Osteoblast (primary cell): ENCODE measurements around the gene TBL2. TPM values are rescaled to one million over a fixed set of nuclear protein-coding genes. Genes with fewer than 3 reads are reported as not detected.
A peak's percentile ranks its signal among the peaks of the same experiment; 100 is the strongest.

Source experiments
- DNase-seq: peaks from one replicate; pipeline ENCODE4 v3.0.0; 2011; ENCODE audit warnings: low spot score, mixed read lengths; ENCODE audit not compliant: insufficient read length; ENCODE audit errors: missing footprints
- H2AFZ ChIP-seq: 2 replicates; pipeline ENCODE4 v1.6.0; 2011; ENCODE audit warnings: mild to moderate bottlenecking, low read length
- H3K27ac ChIP-seq: 2 replicates; pipeline ENCODE4 v1.5.1; 2011; ENCODE audit warnings: mild to moderate bottlenecking, low read depth, low read length, moderate library complexity
- H3K27me3 ChIP-seq: 2 replicates; pipeline ENCODE4 v1.6.0; 2012; ENCODE audit warnings: mild to moderate bottlenecking, control low read depth, inconsistent platforms, low read length, moderate library complexity; ENCODE audit not compliant: insufficient read depth
- H3K36me3 ChIP-seq: 2 replicates; pipeline ENCODE4 v1.5.1; 2011; ENCODE audit warnings: mild to moderate bottlenecking, low read length, control low read depth, moderate library complexity; ENCODE audit not compliant: insufficient read depth
- H3K4me1 ChIP-seq: 2 replicates; pipeline ENCODE4 v1.5.1; 2011; ENCODE audit warnings: mild to moderate bottlenecking, low read length, control low read depth, moderate library complexity; ENCODE audit not compliant: insufficient read depth
- H3K4me2 ChIP-seq: 2 replicates; pipeline ENCODE4 v1.6.0; 2011; ENCODE audit warnings: mild to moderate bottlenecking, low read length; ENCODE audit not compliant: insufficient read depth
- H3K4me3 ChIP-seq: fragments of 200-600 bp; sonication (generic); 3 replicates; pipeline ENCODE4 v1.5.1; 2012; ENCODE audit warnings: mild to moderate bottlenecking, low read length, inconsistent platforms; ENCODE audit not compliant: insufficient read depth
- H3K79me2 ChIP-seq: 2 replicates; pipeline ENCODE4 v1.6.0; 2012; ENCODE audit warnings: mild to moderate bottlenecking, low read length, control low read depth, inconsistent platforms; ENCODE audit not compliant: insufficient read depth
- H3K9me3 ChIP-seq: 2 replicates; pipeline ENCODE4 v1.5.1; 2011; ENCODE audit warnings: low read depth, low read length, control low read depth
- H4K20me1 ChIP-seq: 2 replicates; pipeline ENCODE4 v1.6.0; 2012; ENCODE audit warnings: mild to moderate bottlenecking, low read length, control low read depth; ENCODE audit not compliant: insufficient read depth
- total RNA-seq: library from RNA; depleted of rRNA; stranded (reverse); fragments of >200 nt; gene quantifications from 2 replicates; pipeline ENCODE4 v1.2.3, GENCODE V29; 2012
- TF ChIP-seq, protein P1 (sequence below): IDR thresholded peaks from 2 replicates; pipeline ENCODE4 v1.5.1; 2011; ENCODE audit warnings: mild to moderate bottlenecking, low read depth, low read length, moderate library complexity; ENCODE audit errors: extremely low read depth

Gene TBL2
- total RNA-seq, 1 donor: 56.1 TPM

- H3K4me3 ChIP-seq: peak within 1 kb of the TSS; percentile 94
- H2AFZ ChIP-seq: peak within 1 kb of the TSS; percentile 96
- H4K20me1 ChIP-seq: peaks cover 26% of the 10 kb centered on the region
- peaks cover 8% of the 10 kb centered on the region for H3K36me3 ChIP-seq
- TF ChIP-seq, protein P1, sequence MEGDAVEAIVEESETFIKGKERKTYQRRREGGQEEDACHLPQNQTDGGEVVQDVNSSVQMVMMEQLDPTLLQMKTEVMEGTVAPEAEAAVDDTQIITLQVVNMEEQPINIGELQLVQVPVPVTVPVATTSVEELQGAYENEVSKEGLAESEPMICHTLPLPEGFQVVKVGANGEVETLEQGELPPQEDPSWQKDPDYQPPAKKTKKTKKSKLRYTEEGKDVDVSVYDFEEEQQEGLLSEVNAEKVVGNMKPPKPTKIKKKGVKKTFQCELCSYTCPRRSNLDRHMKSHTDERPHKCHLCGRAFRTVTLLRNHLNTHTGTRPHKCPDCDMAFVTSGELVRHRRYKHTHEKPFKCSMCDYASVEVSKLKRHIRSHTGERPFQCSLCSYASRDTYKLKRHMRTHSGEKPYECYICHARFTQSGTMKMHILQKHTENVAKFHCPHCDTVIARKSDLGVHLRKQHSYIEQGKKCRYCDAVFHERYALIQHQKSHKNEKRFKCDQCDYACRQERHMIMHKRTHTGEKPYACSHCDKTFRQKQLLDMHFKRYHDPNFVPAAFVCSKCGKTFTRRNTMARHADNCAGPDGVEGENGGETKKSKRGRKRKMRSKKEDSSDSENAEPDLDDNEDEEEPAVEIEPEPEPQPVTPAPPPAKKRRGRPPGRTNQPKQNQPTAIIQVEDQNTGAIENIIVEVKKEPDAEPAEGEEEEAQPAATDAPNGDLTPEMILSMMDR: no peak
- no peaks in the 10 kb centered on the region for H3K9me3 ChIP-seq
- H3K4me1 ChIP-seq: peaks cover 22% of the 10 kb centered on the region
- peak within 1 kb of the TSS; percentile 80 for H3K27ac ChIP-seq
- DNase-seq: peak; percentile 100
- no peaks in the 10 kb centered on the region for H3K27me3 ChIP-seq
- H3K4me2 ChIP-seq: peak within 1 kb of the TSS; percentile 90
- peaks cover 42% of the 10 kb centered on the region for H3K79me2 ChIP-seq
Observed at GRCh38 chr7:73522105-73522872, 56.1 kb downstream of the TBL2 start, which contains the start of gene BAZ1B. Gene BAZ1B (minus strand): TSS chr7:73522293. CDS start chr7:73521933, 360 bp downstream.

- Histone ChIP-seq H3K79me2 (peaks cover 48% of the 10 kb centered on the region), H3K4me2 (peak overlapping the region; percentile 90), H3K27ac (peak overlapping the region; percentile 48), H4K20me1 (peaks cover 28% of the 10 kb centered on the region), H3K4me3 (peak overlapping the region; percentile 94), H2AFZ (peak overlapping the region; percentile 47), H3K4me1 (peaks cover 22% of the 10 kb centered on the region), H3K36me3 (peaks cover 12% of the 10 kb centered on the region), H3K9me3 (no peaks in the 10 kb centered on the region), H3K27me3 (no peaks in the 10 kb centered on the region)
- peak; percentile 92 for DNase-seq
- TF ChIP-seq, protein P1: no peak
Observed at GRCh38 chr7:73521636-73522104, 56.7 kb downstream of the TBL2 start.

GRCh38 chr7:73520673-73521635 lies 57.4 kb downstream of the TBL2 start:
- peak; percentile 87 for DNase-seq
- Histone ChIP-seq H3K36me3 (peaks cover 15% of the 10 kb centered on the region), H3K9me3 (no peaks in the 10 kb centered on the region), H3K27me3 (no peaks in the 10 kb centered on the region), H3K4me1 (peaks cover 22% of the 10 kb centered on the region), H2AFZ (no peak overlapping the region), H3K4me3 (peak overlapping the region; percentile 94), H3K27ac (peak overlapping the region; percentile 48), H4K20me1 (peaks cover 28% of the 10 kb centered on the region), H3K4me2 (peak overlapping the region; percentile 90), H3K79me2 (peaks cover 55% of the 10 kb centered on the region)
- TF ChIP-seq, protein P1: no peak
